Limb (tissue), 2 donors: Measurements from ENCODE around the gene AP4M1.

Experiments used
- DNase-seq, 2 donors: peaks; one replicate each; pipeline ENCODE4 v3.0.0-alpha.2; 2016; ENCODE audit errors: extremely low spot score in 2 of 2

AP4M1 gene, protein sequence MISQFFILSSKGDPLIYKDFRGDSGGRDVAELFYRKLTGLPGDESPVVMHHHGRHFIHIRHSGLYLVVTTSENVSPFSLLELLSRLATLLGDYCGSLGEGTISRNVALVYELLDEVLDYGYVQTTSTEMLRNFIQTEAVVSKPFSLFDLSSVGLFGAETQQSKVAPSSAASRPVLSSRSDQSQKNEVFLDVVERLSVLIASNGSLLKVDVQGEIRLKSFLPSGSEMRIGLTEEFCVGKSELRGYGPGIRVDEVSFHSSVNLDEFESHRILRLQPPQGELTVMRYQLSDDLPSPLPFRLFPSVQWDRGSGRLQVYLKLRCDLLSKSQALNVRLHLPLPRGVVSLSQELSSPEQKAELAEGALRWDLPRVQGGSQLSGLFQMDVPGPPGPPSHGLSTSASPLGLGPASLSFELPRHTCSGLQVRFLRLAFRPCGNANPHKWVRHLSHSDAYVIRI

DNA sequence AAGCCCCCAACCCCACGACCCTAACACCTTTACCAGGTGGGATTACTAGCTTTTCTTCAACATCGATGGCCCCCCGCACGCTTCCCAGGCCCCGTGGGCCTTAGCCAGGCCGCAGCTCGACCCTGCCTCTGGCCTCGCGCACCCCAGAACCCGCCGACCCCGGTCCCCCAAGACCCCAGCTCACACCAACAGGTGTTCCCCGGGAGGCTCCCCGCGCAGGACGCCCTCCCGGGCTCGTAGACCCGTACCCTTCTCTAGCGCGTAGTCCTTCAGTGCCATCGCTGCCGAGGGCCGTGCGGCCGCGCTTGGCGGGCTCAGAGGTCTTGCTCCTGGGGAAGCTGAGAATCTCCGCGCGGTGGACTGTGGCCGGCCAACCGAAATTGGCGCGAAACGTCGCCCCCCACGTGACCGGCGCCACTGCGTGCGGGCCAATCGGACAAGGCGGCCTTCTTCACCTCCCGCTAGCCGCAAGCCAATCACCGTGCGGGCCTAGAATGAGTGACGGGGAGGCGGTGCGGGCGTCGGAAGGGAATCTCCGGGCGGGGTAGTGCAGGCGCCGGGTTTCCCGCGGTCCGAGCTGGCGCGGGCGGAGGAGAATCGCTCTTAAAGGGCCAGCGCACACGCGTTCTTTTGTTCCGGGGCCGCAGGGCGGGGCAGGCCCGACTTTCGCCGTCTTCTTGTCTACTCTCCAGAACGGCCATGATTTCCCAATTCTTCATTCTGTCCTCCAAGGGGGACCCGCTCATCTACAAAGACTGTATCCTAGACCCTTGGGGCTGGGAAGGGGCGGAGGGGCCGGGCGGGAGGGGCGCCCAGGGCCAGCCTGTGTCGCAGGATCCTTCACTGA lies at the start of gene AP4M1, which contains the start of gene MCM7:
TSS of gene AP4M1 (plus strand) at position 628 of the 847 bp plus-strand sequence. CDS start at position 700, 72 bp downstream.
TSS of gene MCM7 (minus strand) at position 382 of the 847 bp plus-strand sequence. CDS start at position 279, 103 bp downstream.
- DNase-seq, result peak; percentile 97 to 98

DNA sequence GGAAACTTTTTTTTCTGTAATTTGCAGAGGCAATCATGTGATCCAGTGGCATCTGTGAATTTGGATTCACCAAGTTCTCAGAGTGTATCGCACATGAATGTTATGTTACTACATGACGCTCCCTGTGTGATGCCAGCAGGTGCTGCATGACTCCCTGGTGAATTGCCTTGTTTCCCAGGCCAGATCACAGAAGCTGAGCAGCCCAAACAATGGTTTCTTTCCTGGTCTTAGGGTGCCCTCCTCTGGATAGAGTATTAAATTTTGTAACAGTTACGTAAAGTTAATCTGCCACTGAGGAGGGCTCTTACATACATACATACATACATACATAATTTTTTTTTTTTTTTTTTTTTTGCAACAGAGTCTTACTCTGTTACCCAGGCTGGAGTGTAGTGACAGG lies 48.2 kb upstream of the AP4M1 start:
- DNase-seq, result peak; percentile 62 to 66

DNA sequence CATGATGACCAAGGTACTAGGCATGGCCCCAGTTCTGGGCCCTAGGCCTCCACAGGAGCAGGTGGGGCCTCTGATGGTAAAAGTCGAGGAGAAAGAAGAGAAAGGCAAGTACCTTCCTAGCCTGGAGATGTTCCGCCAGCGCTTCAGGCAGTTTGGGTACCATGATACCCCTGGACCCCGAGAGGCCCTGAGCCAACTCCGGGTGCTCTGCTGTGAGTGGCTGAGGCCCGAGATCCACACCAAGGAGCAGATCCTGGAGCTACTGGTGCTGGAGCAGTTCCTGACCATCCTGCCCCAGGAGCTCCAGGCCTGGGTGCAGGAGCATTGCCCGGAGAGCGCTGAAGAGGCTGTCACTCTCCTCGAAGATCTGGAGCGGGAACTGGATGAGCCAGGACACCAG lies 44.4 kb upstream of the AP4M1 start:
- DNase-seq, result no peak

DNA sequence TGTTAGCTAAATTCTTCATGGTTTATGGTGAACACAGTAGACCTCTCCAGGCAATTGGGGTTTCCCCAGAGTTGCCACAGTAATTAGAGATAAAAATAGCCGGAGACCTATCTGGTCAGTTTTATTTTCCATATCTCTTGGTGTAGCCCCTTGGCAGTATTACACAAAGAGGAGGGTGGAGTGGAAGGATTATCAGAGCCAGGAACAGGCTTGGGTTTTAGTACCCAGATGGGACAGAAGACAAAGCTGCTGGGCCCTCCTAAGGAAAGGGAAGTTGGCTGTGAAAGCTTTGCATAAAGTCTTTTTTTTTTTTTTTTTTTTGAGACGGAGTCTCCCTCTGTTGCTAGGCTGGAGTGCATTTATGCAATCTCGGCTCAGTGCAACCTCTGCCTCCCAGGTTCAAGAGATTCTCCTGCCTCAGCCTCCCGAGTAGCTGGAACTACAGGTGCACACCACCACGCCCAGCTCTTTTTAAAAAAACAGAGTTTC lies 42.1 kb upstream of the AP4M1 start:
- no peak for DNase-seq

DNA sequence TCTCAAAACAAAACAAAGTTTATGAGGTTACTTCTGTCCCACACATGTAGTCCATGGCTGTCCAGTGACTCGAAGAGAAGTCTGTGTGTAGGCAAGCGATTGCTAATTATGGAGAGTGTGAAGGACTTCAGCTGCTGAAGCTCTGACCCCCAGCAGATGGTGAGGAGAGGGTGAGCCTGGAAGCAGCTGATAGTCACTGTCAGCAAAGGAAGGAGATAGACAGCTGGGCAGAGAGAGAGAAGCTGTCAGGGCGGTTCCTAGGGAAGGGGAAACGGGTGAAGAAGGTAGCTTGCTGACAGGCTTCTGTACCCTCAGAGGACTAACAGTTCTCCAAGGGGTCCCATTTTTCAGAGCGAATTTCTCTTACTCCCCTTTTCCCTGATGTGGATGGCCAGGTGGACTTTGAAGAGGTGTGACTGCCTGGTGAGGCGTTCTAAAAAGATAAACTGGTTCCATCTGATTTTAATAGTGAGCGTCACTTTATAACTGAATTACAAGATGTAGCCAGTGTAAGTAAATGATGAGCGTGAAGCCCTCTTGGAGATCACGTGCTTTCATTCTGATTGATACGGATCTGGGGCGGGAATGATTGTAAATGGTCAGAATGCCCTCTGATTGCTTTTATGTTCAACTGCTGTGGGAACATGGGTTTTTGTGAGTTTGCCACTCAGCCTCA lies 39.8 kb upstream of the AP4M1 start:
- DNase-seq, result peak in 1 of 2 donors; percentile 26

DNA sequence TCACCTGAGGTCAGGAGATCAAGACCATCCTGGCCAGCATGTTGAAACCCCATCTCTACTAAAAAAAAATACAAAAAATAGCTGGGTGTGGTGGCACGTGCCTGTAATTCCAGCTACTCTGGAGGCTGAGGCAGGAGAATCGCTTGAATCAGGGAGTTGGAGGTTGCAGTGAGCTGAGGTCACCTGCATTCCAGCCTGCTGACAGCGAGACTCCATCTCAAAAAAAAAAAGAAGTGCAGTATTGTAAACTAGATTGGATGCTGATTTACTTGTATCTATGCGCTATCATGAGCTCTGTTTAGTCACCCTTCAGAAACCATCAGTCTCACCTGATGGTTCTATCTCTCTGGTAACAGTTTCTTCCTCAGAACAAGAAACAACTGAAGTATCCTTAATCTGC lies 38.1 kb upstream of the AP4M1 start:
- DNase-seq, result no peak

DNA sequence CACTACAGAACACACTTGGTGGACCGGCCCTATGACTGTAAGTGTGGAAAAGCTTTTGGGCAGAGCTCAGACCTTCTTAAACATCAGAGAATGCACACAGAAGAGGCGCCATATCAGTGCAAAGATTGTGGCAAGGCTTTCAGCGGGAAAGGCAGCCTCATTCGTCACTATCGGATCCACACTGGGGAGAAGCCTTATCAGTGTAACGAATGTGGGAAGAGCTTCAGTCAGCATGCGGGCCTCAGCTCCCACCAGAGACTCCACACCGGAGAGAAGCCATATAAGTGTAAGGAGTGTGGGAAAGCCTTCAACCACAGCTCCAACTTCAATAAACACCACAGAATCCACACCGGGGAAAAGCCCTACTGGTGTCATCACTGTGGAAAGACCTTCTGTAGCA lies 37.3 kb upstream of the AP4M1 start:
- DNase-seq, result no peak

DNA sequence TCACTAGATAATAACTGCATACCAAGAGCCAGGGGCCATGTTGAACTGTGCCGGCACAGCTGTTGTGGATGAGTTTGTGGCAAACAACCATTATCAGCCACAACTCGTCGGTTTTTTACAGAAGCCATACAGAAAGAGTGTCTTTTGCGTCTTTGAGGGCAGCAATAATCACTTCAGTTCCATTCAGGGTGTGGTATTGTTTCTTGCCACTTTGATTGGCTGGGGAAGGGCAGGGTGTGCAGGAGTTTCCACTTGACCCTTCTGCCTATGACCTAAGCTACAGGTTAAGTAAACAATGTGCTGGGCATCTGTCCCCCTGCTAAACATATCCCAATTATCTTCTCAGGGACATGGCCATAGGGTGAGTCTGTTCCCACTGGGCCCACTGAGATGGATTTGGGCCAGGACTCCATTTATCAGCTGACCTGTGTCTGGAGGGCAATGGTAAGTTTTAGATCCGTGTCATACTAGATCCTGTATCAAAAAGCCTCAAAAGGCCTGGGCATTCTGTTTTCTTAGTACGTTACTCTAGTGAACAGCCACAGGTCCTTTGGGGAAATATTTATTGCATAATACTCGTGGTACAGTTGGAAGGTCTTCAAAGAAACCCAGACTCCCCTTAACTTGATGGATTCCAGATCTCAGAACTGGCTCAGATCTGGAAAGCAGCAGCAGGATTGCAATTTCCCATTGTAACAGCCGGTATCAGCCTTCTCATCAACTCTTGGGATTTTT lies 35.8 kb upstream of the AP4M1 start:
- no peak for DNase-seq

DNA sequence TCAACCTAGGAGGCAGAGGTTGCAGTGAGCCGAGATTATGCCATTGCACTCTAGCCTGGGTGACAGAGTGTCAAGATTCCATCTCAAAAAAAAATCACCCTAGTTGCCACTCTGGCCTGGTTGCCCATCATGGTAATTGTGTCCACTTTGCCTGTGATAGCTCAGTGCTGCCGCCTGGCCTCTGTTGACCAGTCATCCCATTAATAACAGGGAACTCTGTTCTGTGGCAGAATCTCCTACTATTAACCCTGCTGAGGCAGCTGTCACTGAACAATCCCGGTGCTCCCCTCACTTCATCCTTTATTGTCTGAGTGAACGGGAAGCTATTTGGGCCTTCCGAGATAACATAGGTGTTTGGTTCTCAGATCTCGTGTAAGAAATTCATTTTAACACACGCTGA lies 34.5 kb upstream of the AP4M1 start:
- no peak for DNase-seq

DNA sequence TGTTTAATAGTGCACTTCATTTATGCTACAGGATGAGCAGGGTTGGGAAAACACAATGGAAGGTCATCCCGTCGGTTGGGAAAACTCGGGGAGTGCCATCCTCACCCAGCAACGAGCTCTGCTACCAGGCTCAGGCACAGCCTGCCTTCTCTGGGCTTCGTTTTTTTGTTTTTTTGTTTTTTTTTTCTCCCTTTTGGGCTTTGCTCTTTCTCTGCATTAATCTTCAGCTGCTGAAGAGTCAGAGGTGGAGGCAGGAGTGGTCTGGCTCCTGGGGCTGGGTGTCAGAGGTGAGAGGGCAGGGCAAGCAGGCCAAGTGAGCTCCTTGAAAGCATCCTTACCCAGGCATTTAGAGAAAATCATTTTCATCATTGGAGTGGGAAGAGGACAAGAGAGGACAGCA lies 31.5 kb upstream of the AP4M1 start:
- DNase-seq, result no peak

DNA sequence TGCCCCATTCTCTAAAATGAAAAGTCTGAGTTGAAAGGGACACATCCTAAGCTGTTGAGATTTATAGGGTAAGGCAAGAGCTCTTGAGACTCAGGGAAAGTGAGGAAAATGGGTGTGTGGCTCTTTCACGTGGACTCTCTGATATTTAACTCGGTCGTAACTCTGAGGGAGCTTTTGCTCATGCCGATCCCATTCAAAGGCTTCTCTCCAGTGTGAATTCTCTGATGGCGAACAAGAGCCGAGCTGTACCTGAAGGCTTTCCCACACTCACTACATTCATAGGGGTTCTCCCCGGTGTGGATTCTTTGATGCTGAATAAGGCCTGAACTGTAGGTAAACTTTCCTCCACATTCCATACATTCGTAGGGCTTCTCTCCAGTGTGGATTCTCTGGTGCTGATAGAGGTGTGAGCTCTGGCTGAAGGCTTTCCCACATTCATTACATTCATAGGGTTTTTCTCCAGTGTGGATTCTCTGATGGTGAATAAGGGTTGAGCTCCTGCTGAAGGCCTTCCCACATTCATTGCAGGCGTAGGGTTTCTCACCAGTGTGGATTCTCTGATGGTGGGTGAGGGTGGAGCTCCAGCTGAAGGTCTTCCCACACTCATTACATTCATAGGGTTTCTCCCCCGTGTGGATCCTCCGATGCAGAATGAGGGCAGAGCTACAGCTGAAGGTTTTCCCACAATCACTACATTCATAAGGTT lies 30.3 kb upstream of the AP4M1 start:
- DNase-seq, result no peak

DNA sequence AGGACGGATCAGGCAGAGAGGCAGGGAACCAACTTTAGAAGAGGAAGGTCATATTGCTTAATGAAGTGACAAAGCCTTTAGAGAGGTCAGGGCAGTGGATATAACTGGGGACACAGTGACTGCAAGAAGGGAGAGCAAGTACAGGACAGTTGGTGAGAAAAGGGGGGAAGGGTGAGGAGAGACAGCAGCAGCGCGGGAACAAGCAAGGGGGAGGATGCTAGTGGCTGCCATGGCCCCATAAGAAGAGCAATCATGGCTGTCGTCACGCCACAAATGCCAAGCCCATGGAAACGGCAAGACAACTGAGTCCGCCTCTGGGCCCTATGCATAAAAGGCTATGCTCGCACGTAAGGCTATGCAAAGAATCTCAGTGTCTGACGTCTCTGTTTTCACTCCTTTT lies 29.0 kb upstream of the AP4M1 start:
- DNase-seq, result no peak

DNA sequence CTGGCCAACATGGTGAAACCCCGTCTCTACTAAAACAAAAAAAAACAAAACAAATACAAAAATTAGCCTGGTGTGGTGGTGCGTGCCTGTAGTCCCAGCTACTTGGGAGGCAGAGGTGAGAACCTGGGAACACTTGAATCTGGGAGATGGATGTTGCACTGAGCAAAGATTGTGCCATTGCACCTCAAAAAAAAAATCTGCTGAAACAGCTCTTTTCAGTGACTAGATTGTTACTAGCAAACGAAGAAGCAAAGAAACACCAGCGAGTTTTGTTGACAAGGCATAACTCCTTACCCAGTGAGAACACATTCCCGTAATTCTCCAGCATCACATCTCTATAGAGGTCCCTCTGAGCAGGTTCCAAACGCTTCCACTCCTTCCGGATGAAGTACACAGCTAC lies 26.6 kb upstream of the AP4M1 start:
- no peak for DNase-seq

DNA sequence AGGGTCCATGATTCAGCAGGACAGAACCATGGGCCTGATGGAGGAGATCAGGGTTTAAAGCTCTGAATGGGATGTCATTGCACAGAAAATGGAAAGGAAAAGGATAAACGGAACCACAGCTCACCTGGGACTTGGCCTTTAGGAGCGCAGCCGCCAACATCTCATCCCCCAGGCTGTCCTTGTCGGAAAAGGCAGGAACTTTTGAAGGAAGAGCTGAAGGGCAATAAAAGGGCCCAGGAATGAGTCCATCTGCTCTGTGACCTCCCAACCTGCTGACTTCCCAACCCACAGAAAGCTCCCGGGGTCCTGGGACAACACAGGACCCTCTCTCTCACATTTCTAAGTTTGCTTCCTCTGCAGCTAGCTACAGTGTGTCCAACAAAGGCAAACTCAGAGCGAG lies 26.0 kb upstream of the AP4M1 start:
- DNase-seq, result no peak

DNA sequence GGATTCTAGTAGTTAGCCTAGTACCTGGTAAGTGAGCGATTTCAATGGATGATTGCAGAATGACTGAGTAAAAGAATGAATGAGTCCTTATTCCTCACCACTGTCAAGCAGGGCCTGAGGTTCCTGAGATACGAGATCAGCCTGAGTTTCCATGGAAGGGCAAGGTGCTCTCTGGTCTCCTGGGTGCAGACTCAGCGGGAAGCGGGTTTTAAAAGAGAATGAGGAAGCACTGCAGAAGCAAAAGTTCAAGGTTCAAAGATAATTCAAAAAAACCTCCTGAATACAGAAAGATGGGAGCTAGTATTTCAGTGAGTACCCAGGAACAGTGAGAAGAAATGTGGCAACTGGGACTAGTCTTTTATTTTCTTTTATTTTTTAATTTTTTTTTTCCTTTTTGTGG lies 24.2 kb upstream of the AP4M1 start:
- DNase-seq, result no peak

DNA sequence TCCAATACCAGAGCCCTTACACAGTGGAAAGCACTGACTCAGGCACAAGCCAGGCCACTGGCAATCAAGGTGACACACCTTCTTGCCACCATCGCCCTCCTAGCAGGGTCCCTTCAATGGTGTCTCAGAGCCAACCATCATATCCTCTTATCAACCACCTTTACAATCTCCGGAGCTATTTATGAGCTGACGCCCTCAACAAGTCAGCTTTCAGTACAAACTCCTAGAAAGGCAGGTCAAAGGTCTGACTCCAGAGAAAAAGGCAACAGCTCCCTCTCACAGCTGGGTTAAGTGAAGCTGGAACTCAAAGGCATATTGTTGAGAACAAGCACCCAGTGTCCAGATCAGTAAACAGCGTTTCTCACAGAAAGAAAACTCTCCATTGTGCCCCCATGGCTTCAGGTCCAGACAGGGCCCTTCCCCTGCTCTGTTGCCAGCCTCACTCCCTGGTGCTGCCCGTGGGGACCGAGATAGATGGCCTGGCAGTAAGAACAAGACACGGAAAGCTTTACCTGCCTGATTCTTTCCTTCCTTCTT lies 22.4 kb upstream of the AP4M1 start:
- no peak for DNase-seq

DNA sequence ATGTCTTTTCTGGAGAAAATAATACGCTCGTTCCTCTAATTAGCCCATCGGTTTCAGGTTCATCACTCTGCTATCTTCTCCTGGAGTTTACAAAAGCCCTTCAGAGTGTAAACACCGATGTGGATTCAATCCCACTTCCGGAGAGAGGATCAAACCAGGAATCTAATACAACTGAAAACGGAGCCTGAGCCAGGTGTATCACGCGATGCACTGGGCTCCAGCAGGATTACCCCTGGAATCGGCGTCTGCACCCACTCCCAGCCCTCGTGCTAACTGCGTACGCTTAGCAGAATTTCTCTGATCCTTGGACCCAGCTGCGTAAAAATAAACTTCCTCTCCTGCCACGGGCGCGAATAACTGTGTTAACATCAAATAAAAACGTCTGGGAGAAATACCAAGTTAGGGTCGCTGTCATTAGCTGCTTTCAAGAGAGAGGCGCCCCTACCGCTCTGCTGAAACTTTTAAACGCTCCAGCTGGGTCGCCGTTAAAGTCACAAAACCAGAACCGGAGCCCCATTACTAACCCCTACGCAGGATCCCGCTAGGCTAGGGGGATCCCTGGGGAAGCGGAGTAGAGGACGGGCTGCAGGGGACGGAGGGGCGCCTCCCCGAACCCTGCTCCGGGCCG lies 20.4 kb upstream of the AP4M1 start:
- DNase-seq, result no peak

DNA sequence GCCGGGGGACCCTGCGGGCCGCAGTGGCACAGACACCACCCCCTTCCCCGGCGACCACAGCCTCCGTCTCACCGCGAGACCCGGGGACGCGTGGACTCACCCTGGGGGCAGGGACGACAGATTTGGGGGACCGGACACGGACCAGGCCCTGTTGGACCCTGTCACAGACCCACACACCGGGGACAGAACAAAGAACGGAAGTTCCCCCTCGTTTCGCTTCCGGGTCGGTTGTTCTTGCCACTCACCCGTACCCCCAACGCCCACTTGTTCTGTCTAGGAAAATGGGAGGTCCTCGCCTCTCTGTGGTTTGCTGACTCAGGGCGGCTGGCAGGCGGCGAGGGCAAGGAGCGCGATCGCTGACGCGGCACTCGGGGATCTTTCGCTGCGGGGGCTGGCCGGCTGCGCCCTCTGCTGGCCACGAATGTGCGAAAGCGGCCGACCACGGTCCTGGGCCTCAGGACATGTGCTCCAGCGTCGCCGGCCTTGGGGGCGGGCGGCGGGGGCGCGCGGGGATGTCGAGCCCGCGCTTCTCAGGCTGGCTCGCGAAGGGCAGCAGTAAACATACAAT lies 19.8 kb upstream of the AP4M1 start, which contains the start of gene ZNF3:
TSS of gene ZNF3 (minus strand) at position 189 of the 568 bp plus-strand sequence. CDS start 4,366 bp downstream, outside the sequence.
- peak; percentile 97 to 98 for DNase-seq

DNA sequence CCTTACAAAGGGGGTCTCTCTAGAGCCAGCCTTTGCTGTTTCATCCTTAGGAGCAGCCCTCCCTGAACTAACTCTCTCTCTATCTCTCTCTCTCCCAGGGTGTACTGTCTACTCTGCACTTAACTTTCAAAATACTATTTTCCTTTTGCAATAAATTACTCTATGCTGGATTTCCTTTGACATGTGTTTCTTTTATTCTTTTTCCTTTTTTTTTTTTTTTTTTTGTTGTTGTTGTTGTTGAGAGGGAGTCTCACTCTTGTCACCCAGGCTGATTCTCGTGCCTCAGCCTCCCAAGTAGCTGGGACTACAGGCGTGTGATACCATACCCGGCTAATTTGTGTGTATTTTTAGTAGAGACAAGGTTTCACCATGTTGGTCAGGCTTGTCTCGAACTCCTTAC lies 18.5 kb upstream of the AP4M1 start:
- DNase-seq, result no peak
